ENCODE results near the gene BTBD8.

GRCh38 chr1:92081031-92081430 is 886 bp downstream of the BTBD8 start:
- TF ChIP-seq CTCF (conservative IDR thresholded peaks at IDR 0.05; ENCODE audit: low read length) (no peak), EZH2phosphoT487 (IDR thresholded peaks at IDR 0.05; ENCODE audit: borderline replicate concordance) (no peak)

Measured in Loucy (cell line).